ENCODE measurements around the gene PLEKHS1.

The PLEKHS1 gene

GRCh38 chr10:113751181-113751732, at the start of gene PLEKHS1:
PLEKHS1 (plus strand) TSS chr10:113751682; CDS start chr10:113755278, 3,596 bp downstream.
- no peak for DNase-seq (ENCODE audit: low spot score)

GRCh38 chr10:113704637-113705343, 46.7 kb upstream of the PLEKHS1 start:
- peak; percentile 59 for DNase-seq (ENCODE audit: low spot score)

GRCh38 chr10:113705344-113705652, 46.2 kb upstream of the PLEKHS1 start:
- DNase-seq (ENCODE audit: low spot score) = no peak

GRCh38 chr10:113706623-113707022, 44.9 kb upstream of the PLEKHS1 start:
- no peak for DNase-seq (ENCODE audit: low spot score)

DNA sequence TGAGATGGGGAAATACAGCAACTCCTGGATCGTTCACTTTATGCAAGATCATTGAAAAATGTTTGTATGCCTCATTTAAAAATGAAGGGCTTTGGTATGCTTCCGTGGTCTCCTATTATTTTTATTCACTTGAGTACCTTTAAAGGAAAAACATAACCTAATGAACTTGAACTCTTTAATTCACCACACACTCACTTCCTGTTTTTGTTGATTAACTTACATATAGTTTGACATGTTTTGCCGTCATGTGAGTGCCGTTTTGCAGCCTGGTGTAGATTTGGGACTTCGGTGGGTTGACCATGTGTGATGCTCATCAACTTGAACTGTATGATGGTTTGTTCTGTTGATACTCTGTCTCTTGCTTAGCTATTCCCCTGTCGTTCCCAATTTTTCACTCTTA, 42.8 kb upstream of the PLEKHS1 start:
- no peak for DNase-seq (ENCODE audit: low spot score)

- no peak for DNase-seq (ENCODE audit: low spot score)
Observed at GRCh38 chr10:113709221-113709838, 42.2 kb upstream of the PLEKHS1 start.

DNA sequence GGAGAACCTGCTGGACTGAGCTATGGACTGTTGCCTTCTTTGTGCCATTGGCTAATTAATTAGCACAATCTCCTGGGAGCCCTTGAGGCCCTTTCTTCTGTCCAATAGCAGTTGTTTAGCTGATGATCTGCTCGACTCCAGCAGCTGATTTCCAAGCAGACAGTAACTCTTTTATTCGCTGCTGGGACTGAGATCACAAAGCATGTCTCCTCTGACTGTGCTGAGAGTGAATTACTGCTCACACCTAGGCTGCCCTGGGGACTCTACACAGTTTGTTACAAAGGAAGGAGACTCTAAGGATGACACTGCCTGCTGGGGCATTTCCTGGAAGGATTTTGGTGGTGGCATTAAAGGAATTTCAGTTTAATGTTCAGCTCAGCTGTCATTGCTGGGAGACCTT, 40.3 kb upstream of the PLEKHS1 start:
- DNase-seq (ENCODE audit: low spot score) = no peak

- no peak for DNase-seq (ENCODE audit: low spot score)
Observed at GRCh38 chr10:113712024-113712423, 39.5 kb upstream of the PLEKHS1 start.

GRCh38 chr10:113712755-113713639, 38.5 kb upstream of the PLEKHS1 start:
- no peak for DNase-seq (ENCODE audit: low spot score)

GRCh38 chr10:113713640-113713982, 37.9 kb upstream of the PLEKHS1 start:
- DNase-seq (ENCODE audit: low spot score) = no peak

- no peak for DNase-seq (ENCODE audit: low spot score)
Observed at GRCh38 chr10:113716109-113716910, 35.2 kb upstream of the PLEKHS1 start.

- no peak for DNase-seq (ENCODE audit: low spot score)
Observed at GRCh38 chr10:113718969-113719822, 32.3 kb upstream of the PLEKHS1 start.

DNA sequence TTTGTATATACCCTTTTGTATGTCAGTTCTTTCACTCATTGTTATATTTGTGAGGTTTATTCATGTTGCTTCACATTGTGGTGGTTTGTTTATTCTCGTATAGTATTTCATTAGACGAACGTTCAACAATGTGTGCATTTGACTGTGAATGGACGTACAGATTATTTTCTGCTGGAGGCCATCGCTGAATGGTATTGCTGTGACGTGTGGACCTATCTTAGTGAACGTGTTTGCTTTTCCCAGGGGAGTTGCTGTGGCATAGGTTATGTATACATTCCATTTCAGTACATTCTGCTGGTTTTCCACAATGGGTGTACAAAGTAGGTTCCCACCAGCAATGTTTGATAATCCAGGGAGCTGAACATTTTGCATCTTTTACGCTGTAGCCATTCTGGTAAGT, 31.1 kb upstream of the PLEKHS1 start:
- no peak for DNase-seq (ENCODE audit: low spot score)

- no peak for DNase-seq (ENCODE audit: low spot score)
Observed at GRCh38 chr10:113732160-113732881, 19.2 kb upstream of the PLEKHS1 start.

GRCh38 chr10:113732966-113733365, 18.5 kb upstream of the PLEKHS1 start:
- DNase-seq (ENCODE audit: low spot score) = no peak

DNA sequence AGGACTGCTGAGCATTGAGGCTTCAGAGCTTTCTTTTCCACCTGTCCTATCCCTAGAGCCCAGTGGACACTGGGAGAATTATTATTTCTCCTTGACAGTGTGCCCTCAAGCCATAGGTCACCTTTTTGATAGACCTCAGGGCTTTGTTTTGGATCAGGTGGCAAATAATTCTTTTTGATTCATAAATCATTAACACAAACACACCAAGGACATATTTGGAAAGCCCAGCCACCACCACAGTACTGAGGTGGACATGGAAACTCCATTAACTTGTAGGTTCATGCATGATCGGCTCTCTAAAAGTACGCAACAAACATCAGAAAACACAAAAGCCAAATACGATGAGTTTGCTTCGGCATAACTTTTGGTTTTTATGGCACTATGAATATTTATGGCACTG, 17.8 kb upstream of the PLEKHS1 start:
- no peak for DNase-seq (ENCODE audit: low spot score)

- DNase-seq (ENCODE audit: low spot score) = no peak
Observed at GRCh38 chr10:113735913-113736312, 15.6 kb upstream of the PLEKHS1 start.

DNA sequence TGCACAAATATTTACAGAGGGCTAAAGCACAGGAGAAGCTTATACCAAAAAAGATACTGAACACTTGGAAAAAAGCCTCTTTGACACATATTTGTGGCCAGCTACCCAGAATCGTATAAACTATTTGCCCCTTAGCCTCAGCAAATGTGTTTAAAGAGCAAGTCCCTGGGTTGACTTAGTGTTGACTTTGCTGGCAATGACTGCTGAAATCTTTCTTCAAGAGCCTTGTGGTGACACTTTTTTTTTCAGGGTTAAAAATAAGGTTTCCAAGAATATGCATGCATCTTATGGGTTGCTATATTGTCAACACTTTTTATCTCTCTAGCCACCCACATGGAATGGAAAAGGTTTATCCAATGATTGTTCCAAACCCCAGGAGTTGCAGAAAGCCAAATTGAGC, 14.9 kb upstream of the PLEKHS1 start:
- no peak for DNase-seq (ENCODE audit: low spot score)

DNA sequence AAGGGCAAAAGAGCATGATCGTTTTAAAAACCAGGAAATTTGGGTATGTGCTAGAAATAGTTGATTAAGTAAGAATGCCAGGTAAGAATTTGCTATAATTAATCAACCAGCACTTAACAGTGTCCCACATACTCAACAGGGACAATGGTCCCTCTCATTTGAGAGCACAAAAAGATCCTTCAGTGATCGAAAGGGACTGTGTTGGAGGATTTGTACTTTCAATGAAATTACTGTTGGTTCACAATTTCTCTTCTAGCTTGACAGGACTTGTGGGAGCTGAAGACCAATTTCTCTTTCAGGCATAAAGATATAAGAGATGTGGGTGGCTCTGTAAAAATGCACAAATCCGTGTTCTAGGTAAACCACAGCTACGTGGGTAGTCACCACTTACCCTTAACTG, 12.5 kb upstream of the PLEKHS1 start:
- peak; percentile 58 for DNase-seq (ENCODE audit: low spot score)

GRCh38 chr10:113739577-113739976, 11.9 kb upstream of the PLEKHS1 start:
- peak; percentile 10 for DNase-seq (ENCODE audit: low spot score)

All from putamen (tissue), 1 donor.